Measurements from ENCODE around the gene BTRC. TPM values are rescaled to one million over a fixed set of nuclear protein-coding genes. Genes with fewer than 3 reads are reported as not detected.

Gene BTRC
- polyA plus RNA-seq, 3 donors, result 2.8 to 4.3 (median 3.1) TPM

DNA sequence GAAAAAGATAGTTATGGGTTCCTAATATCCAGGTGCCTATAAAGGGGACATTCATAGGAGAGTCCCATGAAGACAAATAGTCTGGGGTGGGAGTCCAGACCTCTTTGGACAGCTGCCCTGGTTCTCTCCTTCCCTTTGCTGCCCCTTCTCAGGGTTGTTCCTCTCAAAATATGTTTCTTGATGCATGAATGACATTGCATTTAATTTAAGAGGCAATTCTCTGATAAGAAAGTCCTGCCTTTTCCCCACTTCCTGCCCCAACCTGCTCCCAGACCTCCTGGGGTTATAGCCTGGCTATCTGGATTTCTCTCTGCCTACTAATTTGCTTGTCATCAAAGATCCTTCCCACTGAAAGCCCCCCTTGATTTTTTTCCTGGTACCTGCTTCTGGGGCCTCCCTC is 12.5 kb upstream of the BTRC start:
- H3K36me3 Mint-ChIP-seq, result no peaks in the 10 kb centered on the region

DNA sequence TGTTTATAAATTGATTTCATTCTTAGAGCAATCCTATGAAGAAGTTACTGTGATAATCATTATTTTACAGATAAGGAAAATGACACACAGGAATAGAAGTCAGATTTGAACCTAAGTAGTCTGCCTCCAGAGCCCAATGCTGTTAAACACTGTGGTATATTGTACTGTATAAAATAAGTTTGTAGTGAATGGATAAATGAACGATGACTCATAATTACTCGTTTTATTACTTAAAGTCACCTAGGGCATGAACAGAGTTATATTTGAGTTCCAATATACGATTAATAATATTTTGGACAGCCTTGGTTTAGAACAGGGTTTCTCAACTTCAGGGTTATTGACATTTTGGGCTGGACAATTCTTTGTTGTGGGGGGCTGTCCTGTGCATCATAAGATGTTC is 7.8 kb upstream of the BTRC start:
- no peak for DNase-seq
- H3K9ac ChIP-seq (ENCODE audit: insufficient read depth, low read length, poor library complexity, severe bottlenecking), result no peak overlapping the region
- no peak overlapping the region for H3K27ac Mint-ChIP-seq
- no peaks in the 10 kb centered on the region for H3K79me2 ChIP-seq (ENCODE audit: insufficient read depth, low read length)
- no peaks in the 10 kb centered on the region for H3K4me1 ChIP-seq (ENCODE audit: control insufficient read depth in 1 of 2, insufficient read depth in 2 of 2, low read length in 2 of 2)
- H2AFZ ChIP-seq (ENCODE audit: insufficient read depth, low read depth, low read length, poor library complexity, severe bottlenecking), result no peak overlapping the region
- H3K27me3 ChIP-seq (ENCODE audit: control insufficient read depth in 2 of 2, insufficient read depth in 2 of 2, low read length in 2 of 2), result peaks cover 3 to 4% of the 10 kb centered on the region in 2 donors
- intact Hi-C loops (cut with micrococcal nuclease), result no loop called here
- H3K9me3 ChIP-seq (replicated peaks in 1 of 2; ENCODE audit: control insufficient read depth in 1 of 2, insufficient read depth in 1 of 2, low read length in 2 of 2), result no peaks in the 10 kb centered on the region
- no peak overlapping the region for H3K4me3 Mint-ChIP-seq
- H3K36me3 ChIP-seq (replicated peaks in 1 of 2; ENCODE audit: control insufficient read depth in 1 of 2, insufficient read depth in 2 of 2, low read length in 2 of 2), result no peaks in the 10 kb centered on the region
- no peaks in the 10 kb centered on the region for H3K36me3 Mint-ChIP-seq
- H3K27ac ChIP-seq (ENCODE audit: low read depth in 1 of 2, low read length in 2 of 2), result no peak overlapping the region
- no CpG with 5 or more reads among the region's 3 CpGs for WGBS (ENCODE audit: insufficient coverage)
- TF ChIP-seq, protein P1, sequence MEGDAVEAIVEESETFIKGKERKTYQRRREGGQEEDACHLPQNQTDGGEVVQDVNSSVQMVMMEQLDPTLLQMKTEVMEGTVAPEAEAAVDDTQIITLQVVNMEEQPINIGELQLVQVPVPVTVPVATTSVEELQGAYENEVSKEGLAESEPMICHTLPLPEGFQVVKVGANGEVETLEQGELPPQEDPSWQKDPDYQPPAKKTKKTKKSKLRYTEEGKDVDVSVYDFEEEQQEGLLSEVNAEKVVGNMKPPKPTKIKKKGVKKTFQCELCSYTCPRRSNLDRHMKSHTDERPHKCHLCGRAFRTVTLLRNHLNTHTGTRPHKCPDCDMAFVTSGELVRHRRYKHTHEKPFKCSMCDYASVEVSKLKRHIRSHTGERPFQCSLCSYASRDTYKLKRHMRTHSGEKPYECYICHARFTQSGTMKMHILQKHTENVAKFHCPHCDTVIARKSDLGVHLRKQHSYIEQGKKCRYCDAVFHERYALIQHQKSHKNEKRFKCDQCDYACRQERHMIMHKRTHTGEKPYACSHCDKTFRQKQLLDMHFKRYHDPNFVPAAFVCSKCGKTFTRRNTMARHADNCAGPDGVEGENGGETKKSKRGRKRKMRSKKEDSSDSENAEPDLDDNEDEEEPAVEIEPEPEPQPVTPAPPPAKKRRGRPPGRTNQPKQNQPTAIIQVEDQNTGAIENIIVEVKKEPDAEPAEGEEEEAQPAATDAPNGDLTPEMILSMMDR (IDR thresholded peaks at IDR 0.05), result no peak
- H3K27me3 Mint-ChIP-seq (ENCODE audit: low read depth in 3 of 3), result peaks cover 12 to 36% (median 25%) of the 10 kb centered on the region in 3 donors
- H3K4me2 ChIP-seq (replicated peaks; ENCODE audit: extremely low read depth, low read length, poor library complexity, severe bottlenecking), result no peak overlapping the region
- H3K9me3 Mint-ChIP-seq, result peaks cover 0 to 2% (median 0%) of the 10 kb centered on the region in 7 donors
- H3K4me3 ChIP-seq (replicated peaks in 1 of 3; ENCODE audit: low read depth in 2 of 3, low read length in 3 of 3), result no peak overlapping the region
- no peaks in the 10 kb centered on the region for H4K20me1 ChIP-seq (ENCODE audit: insufficient read depth, low read length)
- no peaks in the 10 kb centered on the region for H3K4me1 Mint-ChIP-seq

More for the DNA sequence above, 12.5 kb upstream of the BTRC start:
- H3K79me2 ChIP-seq (ENCODE audit: insufficient read depth, low read length), result no peaks in the 10 kb centered on the region
- no peak overlapping the region for H2AFZ ChIP-seq (ENCODE audit: insufficient read depth, low read depth, low read length, poor library complexity, severe bottlenecking)
- no peak overlapping the region for H3K27ac ChIP-seq (ENCODE audit: low read depth in 1 of 2, low read length in 2 of 2)
- H3K4me3 Mint-ChIP-seq, result no peak overlapping the region
- H3K27me3 Mint-ChIP-seq (ENCODE audit: low read depth in 3 of 3), result peaks cover 9 to 34% (median 19%) of the 10 kb centered on the region in 3 donors
- H4K20me1 ChIP-seq (ENCODE audit: insufficient read depth, low read length), result no peaks in the 10 kb centered on the region
- H3K4me1 ChIP-seq (ENCODE audit: control insufficient read depth in 1 of 2, insufficient read depth in 2 of 2, low read length in 2 of 2), result no peaks in the 10 kb centered on the region
- no peak for DNase-seq
- intact Hi-C loops (cut with micrococcal nuclease), result no loop called here
- H3K4me1 Mint-ChIP-seq, result no peaks in the 10 kb centered on the region
- H3K9me3 ChIP-seq (replicated peaks in 1 of 2; ENCODE audit: control insufficient read depth in 1 of 2, insufficient read depth in 1 of 2, low read length in 2 of 2), result no peaks in the 10 kb centered on the region
- H3K27me3 ChIP-seq (ENCODE audit: control insufficient read depth in 2 of 2, insufficient read depth in 2 of 2, low read length in 2 of 2), result peaks cover 0 to 4% of the 10 kb centered on the region in 2 donors
- TF ChIP-seq, protein P1 (IDR thresholded peaks at IDR 0.05), result no peak
- H3K4me3 ChIP-seq (replicated peaks in 1 of 3; ENCODE audit: low read depth in 2 of 3, low read length in 3 of 3), result no peak overlapping the region
- H3K4me2 ChIP-seq (replicated peaks; ENCODE audit: extremely low read depth, low read length, poor library complexity, severe bottlenecking), result no peak overlapping the region
- no peak overlapping the region for H3K27ac Mint-ChIP-seq
- no peaks in the 10 kb centered on the region for H3K36me3 ChIP-seq (replicated peaks in 1 of 2; ENCODE audit: control insufficient read depth in 1 of 2, insufficient read depth in 2 of 2, low read length in 2 of 2)
- peaks cover 0 to 5% (median 0%) of the 10 kb centered on the region in 7 donors for H3K9me3 Mint-ChIP-seq
- H3K9ac ChIP-seq (ENCODE audit: insufficient read depth, low read length, poor library complexity, severe bottlenecking), result no peak overlapping the region
